Large intestine (tissue), 3 donors: Measurements from ENCODE around the gene PFN3. TPM values are rescaled to one million over a fixed set of nuclear protein-coding genes. Genes with fewer than 3 reads are reported as not detected.
"Not testable (repeated sequence)": the region's sequence is repeated elsewhere in the genome, so short reads cannot be mapped to it uniquely, and the experiment has no call there.

ENCODE experiments used
- DNase-seq, 2 donors: peaks; one replicate each; pipeline versions ENCODE4 v3.0.0 to v3.0.0-alpha.2; 2013
- H3K27ac ChIP-seq: one replicate; pipeline ENCODE4 v1.5.1; 2013; ENCODE audit warnings: low read length
- H3K27me3 ChIP-seq: 2 replicates; pipeline ENCODE4 v1.6.1; 2013; ENCODE audit warnings: low read length; ENCODE audit not compliant: control insufficient read depth, insufficient read depth
- H3K36me3 ChIP-seq: 2 replicates; pipeline ENCODE4 v1.6.1; 2013; ENCODE audit warnings: low read length; ENCODE audit not compliant: control insufficient read depth, insufficient read depth
- H3K4me1 ChIP-seq: one replicate; pipeline ENCODE4 v1.6.1; 2013; ENCODE audit warnings: low read length; ENCODE audit not compliant: control insufficient read depth, insufficient read depth
- H3K4me3 ChIP-seq: one replicate; pipeline ENCODE4 v1.5.1; 2013; ENCODE audit warnings: low read length
- H3K9me3 ChIP-seq: one replicate; pipeline ENCODE4 v1.6.1; 2013; ENCODE audit warnings: mild to moderate bottlenecking, low read depth, low read length, moderate library complexity; ENCODE audit not compliant: control insufficient read depth
- WGBS: methylation state at CpG from one replicate; pipeline ENCODE4 v1.1.5; 2013; ENCODE audit warnings: low lambda C conversion rate; ENCODE audit not compliant: insufficient coverage; 5-methylcytosine and 5-hydroxymethylcytosine counted together
- polyA plus RNA-seq: library from polyadenylated mRNA; unstranded; fragments of 120-200 nt; gene quantifications from one replicate; pipeline ENCODE4 v1.2.1, GENCODE V29; 2013

The PFN3 gene
- polyA plus RNA-seq, 1 donor = not detected

DNA sequence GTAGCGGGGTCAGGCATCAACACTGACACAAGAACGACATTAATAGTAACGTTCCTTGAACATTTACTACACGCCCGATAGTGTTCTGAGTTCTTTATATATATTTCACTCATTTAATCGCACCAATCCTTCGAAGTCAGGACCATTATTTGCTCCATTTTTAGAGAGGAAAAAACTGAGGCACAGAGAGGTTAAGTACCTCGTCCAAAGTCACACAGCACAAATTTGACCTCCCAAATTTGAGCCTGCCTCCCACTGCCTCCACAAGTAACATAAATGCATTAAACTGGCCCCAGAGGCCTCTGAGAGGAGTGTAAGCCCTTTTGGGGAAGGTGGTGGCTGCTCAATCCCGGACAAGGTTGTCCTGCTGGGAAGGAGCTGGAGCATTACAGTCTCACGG is 36.9 kb downstream of the PFN3 start:
- no peaks in the 10 kb centered on the region for H3K27me3 ChIP-seq
- no peak overlapping the region for H3K4me3 ChIP-seq
- no peaks in the 10 kb centered on the region for H3K36me3 ChIP-seq
- DNase-seq = no peak
- H3K4me1 ChIP-seq = peaks cover 27% of the 10 kb centered on the region
- peaks cover 4% of the 10 kb centered on the region for H3K9me3 ChIP-seq
- no CpG with 5 or more reads among the region's 10 CpGs for WGBS
- no peak overlapping the region for H3K27ac ChIP-seq

DNA sequence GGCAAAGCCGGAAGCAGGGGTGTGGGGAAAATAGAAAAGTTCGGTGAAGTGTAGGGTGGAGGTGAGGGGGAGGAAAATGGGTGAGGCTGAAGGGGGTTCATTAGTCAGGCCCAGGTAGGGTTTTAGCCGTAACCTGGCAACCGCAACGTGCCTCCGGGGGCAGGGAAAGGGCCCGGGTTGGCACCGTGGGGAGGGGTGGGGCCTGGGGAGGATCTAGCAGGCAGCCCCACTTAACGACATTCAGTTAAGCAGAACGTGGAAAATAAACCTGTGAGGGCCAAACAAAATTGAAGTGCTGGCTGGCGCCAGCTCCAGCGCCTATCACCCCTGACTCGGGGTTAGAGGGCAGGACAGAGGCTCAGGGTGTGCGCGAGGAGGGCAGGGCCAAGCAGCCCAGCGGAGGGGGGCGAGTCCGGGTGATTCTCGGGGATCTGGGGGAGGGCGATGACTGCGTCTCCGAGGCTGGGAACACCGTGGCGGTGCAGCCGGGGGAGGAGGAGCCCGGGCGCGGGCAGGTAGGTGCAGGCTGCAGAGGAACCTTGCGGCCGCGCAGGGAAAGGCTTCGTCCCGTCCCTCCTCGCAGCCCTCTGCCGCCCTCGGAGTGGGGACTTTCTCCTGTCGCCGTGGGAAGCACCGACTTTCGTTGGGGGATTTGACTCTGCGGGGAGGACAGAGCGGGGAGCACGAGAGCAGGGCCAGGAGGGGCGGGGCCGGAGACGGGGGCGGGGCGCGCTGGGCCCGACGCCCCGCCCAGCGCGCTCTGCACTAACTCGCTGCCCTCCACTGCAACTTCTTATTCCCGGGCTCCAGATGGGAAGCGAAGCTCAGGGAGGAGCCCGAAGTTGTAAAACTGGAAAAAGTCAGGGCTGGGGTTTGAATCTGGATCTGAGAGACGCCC is 37.6 kb downstream of the PFN3 start:
- peak in 1 of 2 donors; percentile 79 for DNase-seq
- 47% methylated on average over 2 of the region's 59 CpGs for WGBS
- peaks cover 22% of the 10 kb centered on the region for H3K4me1 ChIP-seq
- peak overlapping the region; percentile 13 for H3K27ac ChIP-seq
- H3K9me3 ChIP-seq = peaks cover 4% of the 10 kb centered on the region
- no peaks in the 10 kb centered on the region for H3K36me3 ChIP-seq
- peaks cover 6% of the 10 kb centered on the region for H3K27me3 ChIP-seq
- H3K4me3 ChIP-seq = peak overlapping the region; percentile 49

DNA sequence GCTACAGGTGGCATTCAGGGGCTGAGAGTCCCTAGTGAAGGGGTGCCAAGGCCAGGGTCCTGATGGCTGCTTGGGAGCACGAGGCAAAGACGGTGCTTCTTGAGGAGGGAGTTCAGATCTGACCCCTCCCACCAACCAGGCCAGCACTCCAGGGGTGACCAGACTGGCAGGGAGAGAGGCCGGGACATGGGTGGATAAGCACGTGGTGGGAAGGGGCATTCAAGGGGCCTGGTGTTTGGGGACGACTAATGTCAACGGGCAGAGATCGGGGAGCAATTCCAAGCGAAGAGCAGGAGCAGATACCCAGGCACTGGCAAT is 38.2 kb downstream of the PFN3 start:
- WGBS = 62% methylated on average over 4 of the region's 8 CpGs
- no peaks in the 10 kb centered on the region for H3K9me3 ChIP-seq
- H3K27ac ChIP-seq = no peak overlapping the region
- H3K4me1 ChIP-seq = peaks cover 16% of the 10 kb centered on the region
- DNase-seq = no peak
- H3K36me3 ChIP-seq = no peaks in the 10 kb centered on the region
- no peak overlapping the region for H3K4me3 ChIP-seq
- peaks cover 9% of the 10 kb centered on the region for H3K27me3 ChIP-seq

DNA sequence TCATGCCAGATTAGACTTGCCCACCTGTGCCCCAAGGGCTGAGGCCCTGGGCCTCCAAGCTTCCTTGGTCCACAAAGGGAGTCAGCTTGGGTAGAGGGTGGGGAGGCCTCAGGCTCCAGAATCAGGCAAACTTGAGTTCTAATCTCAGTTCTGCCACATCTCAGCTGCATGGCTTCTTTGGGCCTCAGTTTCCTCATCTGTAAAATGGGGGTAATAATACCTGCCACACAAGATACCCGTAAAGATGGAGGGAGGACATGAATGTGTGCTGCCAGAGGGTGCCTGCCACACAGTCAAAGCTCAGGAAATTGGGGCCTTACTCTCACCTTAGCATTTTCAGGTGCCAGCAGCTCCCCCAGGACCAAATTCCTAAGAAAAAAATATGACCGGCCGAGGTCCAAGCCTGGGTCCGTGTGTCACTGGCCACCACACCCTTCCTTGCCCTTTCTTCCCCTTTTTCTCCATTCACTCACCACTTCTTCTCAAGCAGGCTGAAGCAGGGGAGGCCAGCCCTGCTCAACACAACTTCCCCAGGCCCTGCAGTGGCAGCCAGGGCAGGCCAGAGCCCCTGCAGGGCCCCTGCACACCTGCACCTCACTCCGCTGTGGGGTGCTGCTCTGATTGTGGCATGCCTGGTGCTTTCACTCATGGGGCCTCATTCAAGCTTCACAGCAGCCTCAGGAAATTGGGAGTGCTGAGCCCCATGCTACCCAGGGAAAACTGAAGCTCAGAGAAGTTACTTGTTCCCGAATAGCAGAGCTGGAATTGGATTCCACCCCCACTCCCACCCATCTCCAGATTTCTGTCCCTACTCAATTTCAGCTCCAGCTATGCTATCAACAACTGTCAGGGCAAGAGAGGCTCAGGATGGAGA is 38.8 kb downstream of the PFN3 start:
- no CpG with 5 or more reads among the region's 6 CpGs for WGBS
- Histone ChIP-seq H3K4me3 (no peak overlapping the region), H3K9me3 (no peaks in the 10 kb centered on the region), H3K27ac (no peak overlapping the region), H3K36me3 (no peaks in the 10 kb centered on the region), H3K4me1 (peaks cover 13% of the 10 kb centered on the region), H3K27me3 (peaks cover 9% of the 10 kb centered on the region)
- DNase-seq = no peak

DNA sequence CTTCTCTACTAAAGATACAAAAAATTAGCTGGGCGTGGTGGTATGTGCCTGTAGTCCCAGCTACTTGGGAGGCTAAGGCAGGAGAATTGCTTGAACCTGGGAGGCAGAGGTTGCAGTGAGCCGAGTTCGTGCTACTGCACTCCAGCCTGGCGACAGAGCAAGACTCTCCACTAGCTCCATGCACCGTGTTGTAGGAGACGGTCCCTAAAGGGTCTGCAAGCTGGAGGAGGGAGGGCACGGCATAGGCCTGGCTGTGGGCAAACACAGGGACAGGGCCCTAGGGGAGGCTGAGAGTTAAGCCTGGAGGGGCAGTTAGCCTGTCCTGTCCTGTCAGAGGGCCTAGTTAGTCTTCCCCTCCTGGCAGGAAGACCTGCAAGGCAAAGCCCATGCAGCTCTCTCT is 39.7 kb downstream of the PFN3 start:
- peaks cover 11% of the 10 kb centered on the region for H3K27me3 ChIP-seq
- H3K36me3 ChIP-seq, H3K27ac ChIP-seq, H3K4me3 ChIP-seq, H3K9me3 ChIP-seq, DNase-seq, H3K4me1 ChIP-seq: not testable (repeated sequence)
- WGBS = no CpG with 5 or more reads among the region's 7 CpGs

DNA sequence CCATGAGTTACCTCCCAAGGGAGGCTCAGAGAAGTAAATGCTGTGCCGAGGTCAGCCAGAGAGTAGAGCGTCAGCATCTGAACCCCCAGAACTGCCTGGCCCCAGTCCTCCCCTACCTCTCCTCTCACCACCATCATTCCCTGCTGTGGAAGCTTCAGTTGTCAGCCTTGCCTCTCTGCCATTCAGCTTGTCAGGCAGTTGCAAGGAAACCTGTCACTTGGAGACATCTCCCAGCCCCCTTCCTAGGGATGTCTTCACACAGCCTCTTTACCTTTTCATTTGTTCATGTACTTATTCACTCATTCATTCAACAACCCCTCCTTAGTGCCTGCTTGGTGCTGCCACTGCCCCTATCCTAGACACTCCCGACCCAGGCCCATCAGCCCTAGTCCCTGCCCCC is 40.6 kb downstream of the PFN3 start:
- no CpG with 5 or more reads among the region's 3 CpGs for WGBS
- DNase-seq = no peak

DNA sequence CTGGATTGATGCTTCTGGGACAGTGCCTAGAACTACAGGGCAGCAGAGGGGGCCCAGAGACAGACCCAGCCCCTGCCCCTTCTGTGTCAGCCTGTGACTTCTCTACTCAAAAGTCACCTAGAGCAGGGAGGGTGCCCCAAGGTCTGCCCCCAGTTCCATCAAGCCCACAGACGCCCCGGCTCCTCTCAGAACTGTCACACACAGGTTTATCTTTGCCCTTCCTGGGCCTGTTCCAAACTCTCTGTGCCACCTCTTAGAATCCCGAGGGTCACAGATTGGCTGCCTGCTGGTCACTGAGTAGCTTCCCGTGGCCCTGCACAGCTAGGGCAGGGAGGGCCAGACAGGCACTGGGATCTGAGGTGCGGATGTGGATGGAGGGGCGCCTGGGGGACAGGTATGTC is 41.0 kb downstream of the PFN3 start:
- Histone ChIP-seq H3K27me3 (peaks cover 14% of the 10 kb centered on the region), H3K4me3 (no peak overlapping the region), H3K36me3 (no peaks in the 10 kb centered on the region), H3K27ac (no peak overlapping the region), H3K9me3 (no peaks in the 10 kb centered on the region), H3K4me1 (peaks cover 6% of the 10 kb centered on the region)
- no peak for DNase-seq
- WGBS = no CpG with 5 or more reads among the region's 6 CpGs

More for the DNA sequence above, 40.6 kb downstream of the PFN3 start:
- Histone ChIP-seq H3K4me3 (no peak overlapping the region), H3K27ac (no peak overlapping the region), H3K9me3 (no peaks in the 10 kb centered on the region), H3K27me3 (peaks cover 13% of the 10 kb centered on the region), H3K4me1 (peaks cover 6% of the 10 kb centered on the region), H3K36me3 (no peaks in the 10 kb centered on the region)

DNA sequence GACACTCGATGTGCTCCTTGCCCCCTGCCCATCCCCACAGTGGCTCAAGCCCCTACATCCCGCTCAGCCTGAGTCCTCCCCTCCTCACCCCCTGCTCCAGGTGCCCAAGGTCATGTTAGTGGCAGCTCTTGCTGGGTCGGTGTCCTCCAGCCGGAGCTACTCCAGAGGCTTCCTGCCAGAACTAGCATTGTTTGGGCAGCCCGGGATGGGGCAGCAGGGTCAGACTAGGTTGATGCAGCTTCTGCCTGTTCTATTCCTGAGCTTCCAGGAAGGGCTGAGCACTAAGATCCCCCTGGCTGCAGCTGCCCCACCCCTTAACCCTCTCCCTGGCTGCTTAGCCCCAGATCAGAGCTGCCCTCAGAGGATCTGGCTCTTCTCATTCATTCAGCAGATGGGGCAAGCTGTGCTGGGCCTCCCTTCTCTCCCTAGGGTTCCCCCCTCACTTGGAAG is 42.1 kb downstream of the PFN3 start:
- peaks cover 2% of the 10 kb centered on the region for H3K4me1 ChIP-seq
- DNase-seq = no peak
- H3K27ac ChIP-seq = no peak overlapping the region
- H3K9me3 ChIP-seq = no peaks in the 10 kb centered on the region
- H3K4me3 ChIP-seq = peak overlapping the region; percentile 21
- no CpG with 5 or more reads among the region's 5 CpGs for WGBS
- peaks cover 16% of the 10 kb centered on the region for H3K27me3 ChIP-seq
- H3K36me3 ChIP-seq = no peaks in the 10 kb centered on the region

DNA sequence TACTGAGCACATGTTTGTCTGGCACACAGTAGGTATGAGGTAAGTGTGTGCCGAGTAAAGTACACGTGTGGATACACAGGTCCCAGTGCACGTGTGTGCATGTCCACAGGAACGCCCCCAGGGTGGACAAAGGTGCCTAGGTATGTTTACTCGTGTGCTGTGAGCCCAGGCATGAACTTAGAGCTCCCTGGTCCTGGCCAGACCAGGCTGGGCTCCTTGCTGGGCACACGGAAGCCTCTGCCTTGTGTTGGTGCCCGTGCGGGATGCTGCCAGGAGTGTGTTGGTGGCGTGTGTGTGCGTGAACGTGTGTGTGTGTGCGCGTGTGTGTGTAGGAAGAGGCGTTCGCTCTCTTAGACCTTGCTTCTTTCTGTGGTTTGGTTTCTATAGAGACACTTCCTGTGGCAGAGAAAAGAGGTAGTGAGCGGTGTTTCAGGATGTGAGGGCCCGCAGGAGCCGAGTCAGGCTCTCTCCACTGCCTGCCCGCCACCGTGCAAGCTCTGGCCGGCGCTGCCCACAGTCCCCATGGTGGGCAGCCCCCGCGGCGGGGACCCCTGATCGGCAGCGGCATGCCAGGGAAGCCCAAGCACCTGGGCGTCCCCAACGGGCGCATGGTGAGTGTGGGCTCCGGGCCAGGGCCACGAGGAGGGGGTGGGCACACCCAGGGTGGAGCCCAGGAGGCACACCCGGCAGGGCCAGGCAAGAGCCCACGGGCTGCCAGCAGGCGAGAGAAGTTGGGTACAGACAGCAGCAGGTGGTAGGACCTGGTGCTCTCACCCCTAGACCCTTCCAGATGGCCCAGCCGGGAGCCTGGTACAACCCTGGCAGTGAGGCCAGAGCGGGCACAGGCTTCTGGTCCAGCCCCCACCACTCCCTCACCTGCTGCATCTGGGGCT is 42.8 kb downstream of the PFN3 start, which contains the start of gene RGS14:
TSS of gene RGS14 (plus strand) at position 466 of the 893 bp plus-strand sequence. CDS start at position 567, 101 bp downstream.
- no CpG with 5 or more reads among the region's 37 CpGs for WGBS
- Histone ChIP-seq H3K36me3 (no peaks in the 10 kb centered on the region), H3K27me3 (peaks cover 16% of the 10 kb centered on the region), H3K9me3 (no peaks in the 10 kb centered on the region), H3K4me3 (peak within 1 kb of the TSS; percentile 21), H3K27ac (no peak within 1 kb of the TSS), H3K4me1 (no peaks in the 10 kb centered on the region)
- no peak for DNase-seq

DNA sequence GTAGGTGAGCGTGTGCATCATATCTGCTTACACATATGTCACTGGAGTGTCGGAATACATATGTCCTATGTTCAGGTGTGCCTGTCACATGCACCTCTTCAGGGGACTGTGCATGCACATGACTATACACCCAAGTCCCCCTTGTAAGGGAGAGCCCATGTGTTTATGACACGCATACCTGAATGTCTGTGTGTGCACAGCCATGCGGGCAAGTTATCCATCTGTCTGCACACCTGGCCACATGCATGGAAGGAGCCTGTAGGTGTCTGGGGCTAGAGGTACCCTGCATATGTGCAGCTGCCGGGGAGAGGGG is 43.4 kb downstream of the PFN3 start:
- DNase-seq = no peak
- no peak overlapping the region for H3K27ac ChIP-seq
- no peaks in the 10 kb centered on the region for H3K9me3 ChIP-seq
- no CpG with 5 or more reads among the region's 5 CpGs for WGBS
- no peaks in the 10 kb centered on the region for H3K36me3 ChIP-seq
- peaks cover 2% of the 10 kb centered on the region for H3K4me1 ChIP-seq
- H3K4me3 ChIP-seq = no peak overlapping the region
- peaks cover 16% of the 10 kb centered on the region for H3K27me3 ChIP-seq
